HG02870 (cell line): Measurements from ENCODE around the gene LIME1.
A peak's percentile ranks its signal among the peaks of the same experiment; 100 is the strongest.
"Not testable (repeated sequence)": the region's sequence is repeated elsewhere in the genome, so short reads cannot be mapped to it uniquely, and the experiment has no call there.

Experiments
- ATAC-seq: cut with Tn5 transposase; IDR thresholded peaks from one replicate; pipeline ENCODE4 v1.9.1; 2021; ENCODE audit warnings: mild to moderate bottlenecking, moderate library complexity; ENCODE audit not compliant: unreplicated experiment

Gene LIME1

DNA sequence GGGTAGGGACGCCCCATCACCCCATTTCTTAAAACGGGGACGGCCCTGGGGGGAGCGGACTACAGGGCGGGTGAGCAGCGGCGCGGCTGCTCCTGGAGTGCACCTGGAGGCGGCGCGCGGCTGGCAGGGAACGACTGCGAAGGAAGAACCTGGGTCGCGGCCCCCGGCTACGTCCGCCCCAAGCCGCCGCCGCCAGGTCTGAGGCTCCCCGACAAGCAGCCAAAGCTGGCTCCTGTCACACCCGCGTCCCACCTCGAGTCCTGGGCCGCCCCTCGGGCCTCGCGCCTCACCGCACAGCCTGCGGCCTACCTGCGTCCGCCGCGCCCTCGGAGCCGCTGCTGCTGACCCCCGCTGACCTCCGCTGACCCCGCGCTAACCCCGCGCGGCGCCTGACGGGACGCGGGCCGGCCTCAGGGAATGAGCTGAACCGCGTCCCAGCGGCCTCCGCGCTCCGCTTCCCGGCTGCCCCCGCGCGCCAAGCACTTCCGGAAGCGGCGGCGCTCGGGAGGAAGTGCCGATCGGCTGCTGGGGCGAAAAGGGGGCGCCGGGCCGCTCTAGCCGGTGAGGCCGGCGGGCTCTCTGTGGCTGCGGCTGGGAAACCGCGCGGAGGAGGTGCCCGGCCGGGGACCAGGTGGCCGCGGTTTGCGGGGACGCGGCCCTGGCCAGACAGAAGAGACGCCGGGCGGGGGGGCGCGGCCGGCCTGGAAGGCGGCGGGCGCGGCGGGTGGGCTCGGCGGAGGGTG, 28.7 kb upstream of the LIME1 start, which contains the start of the genes ARFRP1 and ZGPAT:
ARFRP1 (minus strand) TSS at position 419 of the 743 bp plus-strand sequence. CDS start 885 bp downstream, outside the sequence.
ZGPAT (plus strand) TSS at position 482 of the 743 bp plus-strand sequence. CDS start 542 bp downstream, outside the sequence.
- ATAC-seq, result peak; percentile 51

DNA sequence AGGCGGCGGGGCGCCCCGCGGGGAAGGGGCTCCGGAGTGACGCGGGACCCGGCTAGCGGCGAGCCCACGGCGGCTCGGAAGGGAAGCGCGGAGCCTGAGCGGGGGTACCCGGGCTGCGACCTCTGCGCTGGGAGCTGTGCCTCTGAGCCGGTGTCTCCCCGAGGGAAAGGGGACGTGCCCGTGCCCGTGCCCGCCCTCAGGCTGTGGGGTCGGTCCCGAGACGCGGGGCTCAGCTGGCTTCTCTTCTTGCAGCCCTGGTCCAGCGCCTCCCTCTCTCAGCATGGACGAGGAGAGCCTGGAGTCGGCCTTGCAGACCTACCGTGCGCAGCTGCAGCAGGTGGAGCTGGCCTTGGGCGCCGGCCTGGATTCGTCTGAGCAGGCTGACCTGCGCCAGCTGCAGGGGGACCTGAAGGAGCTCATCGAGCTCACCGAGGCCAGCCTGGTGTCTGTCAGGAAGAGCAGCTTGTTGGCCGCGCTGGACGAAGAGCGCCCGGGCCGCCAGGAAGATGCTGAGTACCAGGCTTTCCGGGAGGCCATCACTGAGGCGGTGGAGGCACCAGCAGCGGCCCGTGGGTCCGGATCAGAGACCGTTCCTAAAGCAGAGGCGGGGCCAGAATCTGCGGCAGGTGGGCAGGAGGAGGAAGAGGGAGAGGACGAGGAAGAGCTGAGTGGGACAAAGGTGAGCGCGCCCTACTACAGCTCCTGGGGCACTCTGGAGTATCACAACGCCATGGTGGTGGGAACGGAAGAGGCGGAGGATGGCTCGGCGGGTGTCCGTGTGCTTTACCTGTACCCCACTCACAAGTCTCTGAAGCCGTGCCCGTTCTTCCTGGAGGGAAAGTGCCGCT, 27.9 kb upstream of the LIME1 start:
- ATAC-seq, result peak; percentile 20

DNA sequence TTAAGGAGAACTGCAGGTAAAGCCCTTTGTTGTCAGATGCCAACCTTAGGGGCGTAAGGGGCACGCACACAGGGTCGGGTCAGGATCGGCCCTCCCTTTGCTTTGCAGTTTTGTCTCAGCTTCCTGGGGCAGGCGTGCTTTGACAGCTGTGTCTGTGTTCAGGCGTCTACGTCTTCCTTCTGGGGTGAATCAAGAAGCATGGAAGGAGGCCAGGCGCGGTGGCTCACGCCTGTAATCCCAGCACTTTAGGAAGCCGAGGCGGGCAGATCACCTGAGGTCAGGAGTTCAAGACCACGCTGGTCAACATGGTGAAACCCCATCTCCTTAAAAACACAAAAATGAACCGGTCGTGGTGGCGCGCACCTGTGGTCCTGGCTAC, 27.3 kb upstream of the LIME1 start:
- ATAC-seq, result no peak

- no peak for ATAC-seq
These were observed 25.3 kb upstream of the LIME1 start for GRCh38 chr20:63711085-63711645.

DNA sequence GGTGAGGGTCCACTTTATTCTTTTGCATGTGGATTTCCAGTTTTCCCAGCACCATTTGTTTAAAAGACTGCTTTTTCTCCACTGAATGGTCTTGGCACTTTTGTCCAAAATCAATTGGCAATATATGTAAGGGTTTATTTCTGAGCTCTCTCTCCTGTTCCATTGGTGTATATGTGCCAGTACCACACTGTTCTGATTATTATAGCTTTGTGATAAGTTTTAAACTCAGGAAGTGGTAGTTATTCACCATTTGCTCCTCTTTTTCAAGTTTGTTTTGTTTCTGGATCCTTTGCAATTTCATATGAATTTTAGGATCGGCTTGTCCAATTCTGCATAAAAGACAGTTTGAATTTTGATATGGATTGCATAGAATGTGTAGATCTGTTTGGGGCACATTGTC, 24.3 kb upstream of the LIME1 start:
- ATAC-seq, result no peak

GRCh38 chr20:63714858-63715257, 21.6 kb upstream of the LIME1 start:
- no peak for ATAC-seq

- no peak for ATAC-seq
These were observed 17.5 kb upstream of the LIME1 start for GRCh38 chr20:63718996-63719395.

GRCh38 chr20:63722967-63723622, 13.4 kb upstream of the LIME1 start:
- not testable (repeated sequence) for ATAC-seq

- not testable (repeated sequence) for ATAC-seq
These were observed 6.2 kb upstream of the LIME1 start for GRCh38 chr20:63730189-63730733.

- no peak for ATAC-seq
These were observed 5.1 kb upstream of the LIME1 start for GRCh38 chr20:63731410-63731809.

GRCh38 chr20:63732118-63733095, 4.1 kb upstream of the LIME1 start:
- ATAC-seq, result no peak

DNA sequence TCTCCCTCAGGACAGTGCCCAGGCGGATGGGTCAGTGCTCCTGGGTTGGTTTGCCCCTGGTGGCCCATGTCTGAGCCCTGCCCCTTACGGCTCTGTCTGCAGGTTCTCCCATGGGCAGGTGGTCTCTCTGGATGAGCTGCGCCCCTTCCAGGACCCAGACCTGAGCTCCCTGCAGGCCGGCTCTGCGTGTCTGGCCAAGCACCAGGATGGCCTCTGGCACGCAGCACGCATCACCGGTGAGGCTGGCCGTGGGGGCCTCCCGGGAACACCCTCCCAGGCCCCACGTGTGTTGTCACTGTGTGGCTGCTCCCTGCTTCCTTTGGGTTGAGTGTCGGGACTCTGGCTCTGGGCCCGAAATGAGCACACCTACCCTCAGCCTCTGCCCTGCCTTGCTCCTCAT, 3.3 kb upstream of the LIME1 start:
- ATAC-seq, result no peak

DNA sequence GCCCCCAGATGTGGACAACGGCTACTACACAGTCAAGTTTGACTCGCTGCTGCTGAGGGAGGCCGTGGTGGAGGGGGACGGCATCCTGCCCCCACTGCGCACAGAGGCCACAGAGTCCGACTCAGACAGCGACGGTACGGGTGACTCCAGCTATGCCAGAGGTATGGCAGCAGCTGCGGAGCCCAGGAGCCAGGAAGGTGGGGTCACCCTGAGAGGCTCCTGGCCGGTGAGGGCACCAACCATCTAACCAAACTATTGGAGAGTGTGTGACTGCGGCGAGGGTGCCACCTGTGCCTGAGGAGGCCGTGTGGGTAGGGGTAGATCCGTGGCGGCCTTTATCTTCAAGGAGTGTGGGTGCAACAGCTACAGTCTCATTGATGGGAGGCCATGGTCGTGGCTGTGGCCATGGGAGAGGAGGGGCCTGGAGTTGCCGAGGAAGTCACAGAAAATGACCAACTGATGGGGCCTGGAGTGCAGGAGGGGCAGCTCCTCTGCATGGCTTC, 2.8 kb upstream of the LIME1 start:
- no peak for ATAC-seq

DNA sequence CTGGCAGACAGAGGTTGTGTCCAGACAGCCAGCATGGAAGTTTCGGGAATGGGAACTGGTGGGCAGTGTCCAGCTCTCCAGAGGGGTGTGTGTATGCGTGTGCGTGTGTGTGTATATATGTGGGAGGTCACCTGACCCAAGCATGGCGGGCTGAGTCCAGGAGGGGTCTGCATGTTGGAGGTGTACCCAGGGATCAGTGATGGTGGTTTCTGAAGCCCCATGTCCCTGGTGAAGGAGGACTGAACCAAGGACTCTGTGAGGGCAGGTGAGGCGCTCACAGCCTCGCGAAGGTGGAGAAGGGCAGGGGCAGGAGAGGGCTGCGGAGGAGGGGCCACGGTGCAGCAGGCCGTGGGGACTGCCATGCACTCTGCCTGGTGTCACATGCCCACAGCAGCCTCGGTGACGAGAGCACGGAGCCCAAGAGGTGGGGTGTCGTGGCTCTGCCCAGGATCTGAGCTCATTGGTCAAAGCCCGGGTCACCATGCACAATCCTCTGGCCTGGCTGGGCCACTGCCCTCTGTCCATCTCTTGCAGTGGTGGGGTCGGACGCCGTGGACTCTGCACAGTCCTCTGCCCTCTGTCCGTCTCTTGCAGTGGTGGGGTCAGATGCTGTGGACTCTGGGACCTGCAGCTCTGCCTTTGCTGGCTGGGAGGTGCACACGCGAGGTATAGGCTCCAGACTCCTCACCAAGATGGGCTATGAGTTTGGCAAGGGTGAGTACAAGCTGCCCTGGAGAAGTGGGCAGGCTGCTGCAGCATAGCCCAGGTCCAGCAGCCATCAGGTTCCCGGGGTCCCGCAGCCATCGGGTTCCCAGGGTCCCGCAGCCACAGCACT, 2.1 kb upstream of the LIME1 start:
- ATAC-seq, result no peak

- ATAC-seq, result no peak
These were observed 1.3 kb upstream of the LIME1 start for GRCh38 chr20:63734946-63735858.

DNA sequence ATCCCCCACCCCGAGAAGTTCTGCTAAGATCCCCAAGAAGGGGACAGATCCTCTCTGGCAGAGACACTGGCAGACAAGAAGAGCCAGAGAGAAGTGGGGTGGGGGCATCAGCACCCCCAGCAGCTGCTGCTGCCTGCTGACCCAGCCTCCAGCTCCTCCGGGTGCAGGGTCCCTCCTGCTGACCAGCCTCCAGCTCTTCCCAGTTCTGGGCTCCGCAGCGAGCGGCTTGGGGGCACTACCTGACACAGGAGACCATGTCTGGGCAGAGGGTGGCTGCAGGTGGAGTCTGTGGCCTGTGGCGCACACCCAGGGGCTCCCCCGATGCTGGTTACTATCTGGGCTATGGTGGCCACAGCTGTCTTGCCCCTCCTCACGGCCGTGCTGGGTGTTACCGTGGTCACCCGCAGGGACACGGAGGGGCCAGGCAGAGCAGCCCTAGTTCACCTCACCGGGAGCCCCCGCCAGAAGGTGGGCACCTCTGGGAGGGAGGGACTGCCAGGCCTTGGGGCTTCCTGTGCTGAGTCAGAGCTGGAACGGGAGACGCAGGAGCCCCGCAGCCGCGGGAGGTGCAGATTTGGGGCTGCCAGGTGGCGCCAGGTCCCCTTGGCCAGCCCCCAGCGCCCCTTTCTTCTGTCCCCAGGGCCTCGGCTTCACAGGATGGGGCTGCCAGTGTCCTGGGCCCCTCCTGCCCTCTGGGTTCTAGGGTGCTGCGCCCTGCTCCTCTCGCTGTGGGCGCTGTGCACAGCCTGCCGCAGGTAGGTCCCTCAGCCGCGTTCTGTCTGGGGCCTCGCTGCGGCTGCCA, 630 bp downstream of the LIME1 start:
- ATAC-seq, result no peak

DNA sequence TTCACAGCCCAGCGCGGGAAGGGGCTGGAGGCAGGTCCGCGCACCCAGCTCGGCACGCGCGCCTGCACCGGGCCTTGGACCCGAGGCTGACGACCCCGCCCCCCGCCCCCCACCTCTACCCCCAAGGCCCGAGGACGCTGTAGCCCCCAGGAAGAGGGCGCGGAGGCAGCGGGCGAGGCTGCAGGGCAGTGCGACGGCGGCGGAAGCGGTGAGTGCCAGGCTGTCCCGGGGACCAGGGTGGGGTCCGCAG, 1.2 kb downstream of the LIME1 start:
- ATAC-seq, result no peak
